Measurements from ENCODE around the gene FNDC3A.

The FNDC3A gene

DNA sequence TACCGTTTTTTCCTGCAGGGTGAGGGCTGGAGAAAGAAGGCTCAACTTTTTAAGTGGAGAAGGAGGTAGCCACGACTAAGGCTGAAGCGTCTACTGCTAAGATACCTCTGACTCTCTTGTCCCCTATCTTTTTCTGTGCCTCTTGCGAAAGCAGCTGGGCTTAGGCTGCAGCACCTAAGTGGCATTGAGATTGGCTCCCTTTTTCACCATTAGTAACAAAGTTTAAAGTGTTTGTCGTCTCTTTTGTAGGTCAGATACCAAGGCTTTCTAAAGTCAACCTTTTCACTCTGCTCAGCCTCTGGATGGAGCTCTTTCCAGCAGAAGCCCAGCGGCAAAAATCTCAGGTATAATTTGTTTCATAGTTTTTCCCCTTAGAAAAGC lies 272.9 kb downstream of the FNDC3A start:
- Histone ChIP-seq H3K4me3 (ENCODE audit: insufficient read depth, low read length, poor library complexity, severe bottlenecking) (peak overlapping the region; percentile 83), H3K79me2 (ENCODE audit: insufficient read depth, low read length) (no peaks in the 10 kb centered on the region; the same call in none of the 2 replicates), H3F3A (ENCODE audit: insufficient read depth) (no peaks in the 10 kb centered on the region; the same call in 1 of the 2 replicates), H3K36me3 (ENCODE audit: low read length) (0 out of 2 replicates have a peak, but pooled peaks cover 5% of the 10 kb centered on the region), H4K20me1 (ENCODE audit: low read depth, low read length) (no peaks in the 10 kb centered on the region), H3K4me2 (ENCODE audit: low read depth, low read length, poor library complexity, severe bottlenecking) (peak overlapping the region; percentile 94), H2AFZ (ENCODE audit: low read depth, low read length, severe bottlenecking) (peak overlapping the region; percentile 94), H3K9me3 (ENCODE audit: insufficient read depth, low read length) (no peaks in the 10 kb centered on the region), H3K9me2 (replicated peaks; ENCODE audit: insufficient read depth, low read length) (no peaks in the 10 kb centered on the region), H3K27me3 (ENCODE audit: low read length) (no peaks in the 10 kb centered on the region), H3K9ac (ENCODE audit: low read length) (peak overlapping the region; percentile 81), H3K27ac (ENCODE audit: low read depth, low read length) (peak overlapping the region; percentile 29)
- no peak for TF ChIP-seq EZH2phosphoT487 (conservative IDR thresholded peaks at IDR 0.05; ENCODE audit: low read length)
- TF ChIP-seq, protein P1, sequence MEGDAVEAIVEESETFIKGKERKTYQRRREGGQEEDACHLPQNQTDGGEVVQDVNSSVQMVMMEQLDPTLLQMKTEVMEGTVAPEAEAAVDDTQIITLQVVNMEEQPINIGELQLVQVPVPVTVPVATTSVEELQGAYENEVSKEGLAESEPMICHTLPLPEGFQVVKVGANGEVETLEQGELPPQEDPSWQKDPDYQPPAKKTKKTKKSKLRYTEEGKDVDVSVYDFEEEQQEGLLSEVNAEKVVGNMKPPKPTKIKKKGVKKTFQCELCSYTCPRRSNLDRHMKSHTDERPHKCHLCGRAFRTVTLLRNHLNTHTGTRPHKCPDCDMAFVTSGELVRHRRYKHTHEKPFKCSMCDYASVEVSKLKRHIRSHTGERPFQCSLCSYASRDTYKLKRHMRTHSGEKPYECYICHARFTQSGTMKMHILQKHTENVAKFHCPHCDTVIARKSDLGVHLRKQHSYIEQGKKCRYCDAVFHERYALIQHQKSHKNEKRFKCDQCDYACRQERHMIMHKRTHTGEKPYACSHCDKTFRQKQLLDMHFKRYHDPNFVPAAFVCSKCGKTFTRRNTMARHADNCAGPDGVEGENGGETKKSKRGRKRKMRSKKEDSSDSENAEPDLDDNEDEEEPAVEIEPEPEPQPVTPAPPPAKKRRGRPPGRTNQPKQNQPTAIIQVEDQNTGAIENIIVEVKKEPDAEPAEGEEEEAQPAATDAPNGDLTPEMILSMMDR (IDR thresholded peaks at IDR 0.05; ENCODE audit: insufficient read depth, low read length, poor library complexity, severe bottlenecking): no peak

DNA sequence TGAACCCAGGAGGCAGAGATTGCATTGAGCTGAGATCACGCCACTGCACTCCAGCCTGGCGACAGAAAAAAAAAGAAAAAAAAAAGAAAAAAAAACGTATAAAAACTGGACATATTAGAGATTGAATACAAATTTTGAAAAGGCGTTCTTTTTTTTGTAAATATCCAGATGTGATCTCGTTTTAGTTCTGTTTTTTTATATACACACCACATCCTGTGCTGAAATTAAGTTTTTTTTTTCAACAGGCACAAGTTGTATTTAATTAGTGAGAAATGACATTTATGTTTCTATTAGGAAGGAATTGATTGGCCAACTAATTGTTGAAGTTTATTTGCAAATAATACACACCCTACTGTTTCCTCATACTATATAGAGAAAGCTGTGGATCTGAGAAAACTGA lies 275.6 kb downstream of the FNDC3A start:
- Histone ChIP-seq H3F3A (ENCODE audit: insufficient read depth) (no peaks in the 10 kb centered on the region; the same call in 1 of the 2 replicates), H3K27me3 (ENCODE audit: low read length) (no peaks in the 10 kb centered on the region), H4K20me1 (ENCODE audit: low read depth, low read length) (no peaks in the 10 kb centered on the region), H3K36me3 (ENCODE audit: low read length) (peaks cover 6% of the 10 kb centered on the region; the same call in 1 of the 2 replicates), H3K27ac (ENCODE audit: low read depth, low read length) (no peak overlapping the region), H3K79me2 (ENCODE audit: insufficient read depth, low read length) (no peaks in the 10 kb centered on the region; the same call in none of the 2 replicates), H3K9me3 (ENCODE audit: insufficient read depth, low read length) (no peaks in the 10 kb centered on the region), H3K9ac (ENCODE audit: low read length) (no peak overlapping the region), H3K9me2 (replicated peaks; ENCODE audit: insufficient read depth, low read length) (no peaks in the 10 kb centered on the region), H3K4me2 (ENCODE audit: low read depth, low read length, poor library complexity, severe bottlenecking) (no peak overlapping the region), H3K4me3 (ENCODE audit: insufficient read depth, low read length, poor library complexity, severe bottlenecking) (no peak overlapping the region), H2AFZ (ENCODE audit: low read depth, low read length, severe bottlenecking) (no peak overlapping the region)
- no peak for TF ChIP-seq EZH2phosphoT487 (conservative IDR thresholded peaks at IDR 0.05; ENCODE audit: low read length)
- TF ChIP-seq, protein P1 (IDR thresholded peaks at IDR 0.05; ENCODE audit: insufficient read depth, low read length, poor library complexity, severe bottlenecking): no peak

DNA sequence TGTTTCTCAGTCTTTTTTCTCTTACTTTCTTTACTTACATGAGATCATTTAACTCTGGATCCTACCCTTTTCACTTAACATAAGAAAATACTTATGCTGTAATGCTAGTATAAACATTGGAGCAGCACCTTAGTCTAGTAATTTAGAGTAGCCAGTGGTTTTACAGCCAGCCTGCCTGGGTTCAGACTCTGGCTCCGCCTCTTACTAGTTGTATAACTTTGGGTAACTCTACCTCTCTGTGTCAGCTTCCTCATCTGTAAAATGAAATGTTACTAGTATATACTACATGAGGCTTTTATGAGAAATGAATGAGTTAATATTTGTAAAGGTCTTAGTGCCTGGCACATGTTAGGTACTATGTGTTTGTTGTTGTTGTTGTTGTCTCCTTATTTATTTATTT lies 277.6 kb downstream of the FNDC3A start:
- H3K9me3 ChIP-seq (ENCODE audit: insufficient read depth, low read length): no peaks in the 10 kb centered on the region
- no peak overlapping the region for H3K4me3 ChIP-seq (ENCODE audit: insufficient read depth, low read length, poor library complexity, severe bottlenecking)
- no peak overlapping the region for H2AFZ ChIP-seq (ENCODE audit: low read depth, low read length, severe bottlenecking)
- H4K20me1 ChIP-seq (ENCODE audit: low read depth, low read length): no peaks in the 10 kb centered on the region
- H3K9ac ChIP-seq (ENCODE audit: low read length): no peak overlapping the region
- no peaks in the 10 kb centered on the region for H3K27me3 ChIP-seq (ENCODE audit: low read length)
- H3K79me2 ChIP-seq (ENCODE audit: insufficient read depth, low read length): no peaks in the 10 kb centered on the region; the same call in none of the 2 replicates
- peaks cover 7% of the 10 kb centered on the region; the same call in 1 of the 2 replicates for H3K36me3 ChIP-seq (ENCODE audit: low read length)
- TF ChIP-seq, protein P1 (IDR thresholded peaks at IDR 0.05; ENCODE audit: insufficient read depth, low read length, poor library complexity, severe bottlenecking): no peak
- no peak for TF ChIP-seq EZH2phosphoT487 (conservative IDR thresholded peaks at IDR 0.05; ENCODE audit: low read length)
- no peaks in the 10 kb centered on the region; the same call in 1 of the 2 replicates for H3F3A ChIP-seq (ENCODE audit: insufficient read depth)
- H3K4me2 ChIP-seq (ENCODE audit: low read depth, low read length, poor library complexity, severe bottlenecking): no peak overlapping the region
- H3K9me2 ChIP-seq (replicated peaks; ENCODE audit: insufficient read depth, low read length): no peaks in the 10 kb centered on the region
- H3K27ac ChIP-seq (ENCODE audit: low read depth, low read length): no peak overlapping the region
